Neuronal stem cell (in vitro differentiated cells): ENCODE data around the gene EIF2S2.
"Not testable (repeated sequence)": the region's sequence is repeated elsewhere in the genome, so short reads cannot be mapped to it uniquely, and the experiment has no call there.

ENCODE experiments used
- DNase-seq: peaks from one replicate; pipeline ENCODE4 v3.0.0-alpha.2; 2013; ENCODE audit warnings: low spot score
- H2AFZ ChIP-seq: one replicate; pipeline ENCODE4 v1.6.1; 2013; ENCODE audit warnings: mild to moderate bottlenecking, low read length, inconsistent platforms
- H2AK5ac ChIP-seq: 2 replicates; pipeline ENCODE4 v1.6.1; 2013; ENCODE audit warnings: low read depth, mild to moderate bottlenecking, inconsistent platforms, low read length, moderate library complexity, mixed read lengths
- H2BK120ac ChIP-seq: 2 replicates; pipeline ENCODE4 v1.6.1; 2013; ENCODE audit warnings: low read depth, mild to moderate bottlenecking, inconsistent platforms, low read length, moderate library complexity, mixed read lengths
- H2BK12ac ChIP-seq: one replicate; pipeline ENCODE4 v1.6.1; 2013; ENCODE audit warnings: low read length, inconsistent platforms
- H2BK15ac ChIP-seq: 2 replicates; pipeline ENCODE4 v1.6.1; 2013; ENCODE audit warnings: mild to moderate bottlenecking, low read length, inconsistent platforms, mixed read lengths
- H2BK5ac ChIP-seq: one replicate; pipeline ENCODE4 v1.6.1; 2013; ENCODE audit warnings: inconsistent platforms, mild to moderate bottlenecking, low read length, moderate library complexity
- H3K14ac ChIP-seq: one replicate; pipeline ENCODE4 v1.6.1; 2013; ENCODE audit warnings: low read length, inconsistent platforms
- H3K18ac ChIP-seq: 2 replicates; pipeline ENCODE4 v1.6.1; 2013; ENCODE audit warnings: low read length, inconsistent platforms
- H3K23ac ChIP-seq: 2 replicates; pipeline ENCODE4 v1.6.1; 2013; ENCODE audit warnings: low read depth, mild to moderate bottlenecking, mixed read lengths, low read length, inconsistent platforms; ENCODE audit not compliant: poor library complexity
- H3K27ac ChIP-seq: replicated peaks from 3 replicates; pipeline ENCODE4 v1.5.1; 2013; ENCODE audit warnings: low read length, inconsistent platforms
- H3K27me3 ChIP-seq, 3 experiments: 2 replicates each; pipeline ENCODE4 v1.6.1; 2013; ENCODE audit warnings: low read length in 3 of 3, mild to moderate bottlenecking in 2 of 3, inconsistent platforms in 1 of 3, low read depth in 1 of 3, mixed read lengths in 1 of 3, moderate library complexity in 1 of 3; ENCODE audit not compliant: control insufficient read depth in 3 of 3, insufficient read depth in 3 of 3
- H3K36me3 ChIP-seq, 2 donors: replicated peaks in 1 of 2; 2 replicates each; pipeline ENCODE4 v1.6.1; 2013; ENCODE audit warnings: low read length in 2 of 2; ENCODE audit not compliant: control insufficient read depth in 2 of 2, insufficient read depth in 2 of 2
- H3K4ac ChIP-seq: 2 replicates; pipeline ENCODE4 v1.6.1; 2013; ENCODE audit warnings: inconsistent platforms, mild to moderate bottlenecking, low read length, moderate library complexity
- H3K4me1 ChIP-seq, 2 donors: 1 replicate in 1 of 2; 2 replicates in 1 of 2; pipeline ENCODE4 v1.6.1; 2013; ENCODE audit warnings: low read length in 2 of 2, low read depth in 1 of 2; ENCODE audit not compliant: control insufficient read depth in 2 of 2, insufficient read depth in 1 of 2
- H3K4me2 ChIP-seq: one replicate; pipeline ENCODE4 v1.6.1; 2013; ENCODE audit warnings: mild to moderate bottlenecking, low read length, inconsistent platforms; ENCODE audit not compliant: insufficient read depth, poor library complexity, severe bottlenecking
- H3K4me3 ChIP-seq, 2 donors: 2 replicates each; pipeline ENCODE4 v1.5.1; 2013; ENCODE audit warnings: low read length in 2 of 2, mild to moderate bottlenecking in 2 of 2, inconsistent platforms in 1 of 2, moderate library complexity in 1 of 2
- H3K79me1 ChIP-seq: one replicate; pipeline ENCODE4 v1.6.1; 2013; ENCODE audit warnings: low read depth, mild to moderate bottlenecking, inconsistent platforms, low read length, moderate library complexity
- H3K9ac ChIP-seq: one replicate; pipeline ENCODE4 v1.6.1; 2013; ENCODE audit warnings: mild to moderate bottlenecking, low read depth, low read length, inconsistent platforms; ENCODE audit not compliant: poor library complexity
- H3K9me3 ChIP-seq, 2 donors: replicated peaks in 1 of 2; 2 replicates each; pipeline versions ENCODE3 to v1.6.1; 2013; ENCODE audit warnings: low read length in 2 of 2, mild to moderate bottlenecking in 2 of 2, inconsistent platforms in 1 of 2, low read depth in 1 of 2, mixed read lengths in 1 of 2, moderate library complexity in 1 of 2; ENCODE audit not compliant: control insufficient read depth in 2 of 2, insufficient read depth in 1 of 2
- H4K8ac ChIP-seq: one replicate; pipeline ENCODE4 v1.6.1; 2013; ENCODE audit warnings: low read depth, mild to moderate bottlenecking, inconsistent platforms, low read length, moderate library complexity
- H4K91ac ChIP-seq: one replicate; pipeline ENCODE4 v1.6.1; 2013; ENCODE audit warnings: low read length, low read depth, mild to moderate bottlenecking, inconsistent platforms; ENCODE audit not compliant: poor library complexity
- WGBS, 2 donors: extraction: QIAGEN DNeasy Blood & Tissue Kit; methylation state at CpG; one replicate each; pipeline ENCODE4 v1.1.7; 2013; ENCODE audit warnings: missing lambda C conversion rate in 2 of 2, mixed read lengths in 1 of 2; ENCODE audit not compliant: insufficient read length in 2 of 2, insufficient replicate concordance in 1 of 2; ENCODE audit errors: extremely low coverage in 2 of 2; 5-methylcytosine and 5-hydroxymethylcytosine counted together

EIF2S2 gene

GRCh38 chr20:34152073-34152472 is 40.0 kb upstream of the EIF2S2 start:
- not testable (repeated sequence) for H3K18ac ChIP-seq, H3K27ac ChIP-seq, H3K4ac ChIP-seq, H3K79me1 ChIP-seq, H3K9ac ChIP-seq, H2BK12ac ChIP-seq, H2AK5ac ChIP-seq, H3K4me2 ChIP-seq, H2BK5ac ChIP-seq, H3K4me3 ChIP-seq, H3K23ac ChIP-seq, H3K36me3 ChIP-seq, DNase-seq, H3K9me3 ChIP-seq, H2AFZ ChIP-seq, H2BK15ac ChIP-seq, H4K8ac ChIP-seq, H3K14ac ChIP-seq, H3K4me1 ChIP-seq, H4K91ac ChIP-seq, H2BK120ac ChIP-seq
- peaks cover 0 to 12% (median 0%) of the 10 kb centered on the region in 3 experiments for H3K27me3 ChIP-seq
- WGBS, 2 donors: no CpG with 5 or more reads among the region's 8 CpGs

- no peak for DNase-seq
- H3K36me3 ChIP-seq: no peaks in the 10 kb centered on the region
- H3K4ac ChIP-seq: no peak overlapping the region
- H3K4me1 ChIP-seq: no peaks in the 10 kb centered on the region
- no peak overlapping the region for H2BK12ac ChIP-seq
- no peak overlapping the region for H4K8ac ChIP-seq
- no peak overlapping the region for H2BK120ac ChIP-seq
- peaks cover 0 to 7% (median 0%) of the 10 kb centered on the region in 3 experiments for H3K27me3 ChIP-seq
- H3K4me2 ChIP-seq: no peak overlapping the region
- H4K91ac ChIP-seq: no peak overlapping the region
- no peak overlapping the region for H2BK5ac ChIP-seq
- H3K9ac ChIP-seq: no peak overlapping the region
- H3K79me1 ChIP-seq: no peaks in the 10 kb centered on the region
- no peak overlapping the region for H3K18ac ChIP-seq
- H2AFZ ChIP-seq: no peak overlapping the region
- H2BK15ac ChIP-seq: no peak overlapping the region
- no CpG with 5 or more reads among the region's 9 CpGs for WGBS, 2 donors
- no peak overlapping the region for H3K14ac ChIP-seq
- no peak overlapping the region for H3K23ac ChIP-seq
- no peaks in the 10 kb centered on the region for H3K9me3 ChIP-seq
- H3K27ac ChIP-seq: no peak overlapping the region
- H2AK5ac ChIP-seq: no peak overlapping the region
- no peak overlapping the region for H3K4me3 ChIP-seq
These were observed 38.4 kb upstream of the EIF2S2 start for GRCh38 chr20:34150306-34151000.

GRCh38 chr20:34145280-34145819 is 33.3 kb upstream of the EIF2S2 start:
- H2BK12ac ChIP-seq: no peak overlapping the region
- no peak overlapping the region for H4K91ac ChIP-seq
- no peak for DNase-seq
- H2AK5ac ChIP-seq: no peak overlapping the region
- H3K18ac ChIP-seq: no peak overlapping the region
- no peak overlapping the region for H2BK15ac ChIP-seq
- H4K8ac ChIP-seq: no peak overlapping the region
- no peaks in the 10 kb centered on the region for H3K79me1 ChIP-seq
- no peak overlapping the region for H3K4ac ChIP-seq
- H3K4me2 ChIP-seq: no peak overlapping the region
- WGBS, 2 donors: no CpG with 5 or more reads among the region's 2 CpGs
- no peak overlapping the region for H3K23ac ChIP-seq
- H3K4me1 ChIP-seq: peaks cover 0 to 3% of the 10 kb centered on the region in 2 donors
- H3K4me3 ChIP-seq: no peak overlapping the region
- peaks cover 0 to 2% of the 10 kb centered on the region in 2 donors for H3K9me3 ChIP-seq
- no peak overlapping the region for H2AFZ ChIP-seq
- no peak overlapping the region for H2BK5ac ChIP-seq
- no peak overlapping the region for H2BK120ac ChIP-seq
- no peak overlapping the region for H3K27ac ChIP-seq
- no peak overlapping the region for H3K9ac ChIP-seq
- H3K27me3 ChIP-seq: no peaks in the 10 kb centered on the region
- no peaks in the 10 kb centered on the region for H3K36me3 ChIP-seq
- no peak overlapping the region for H3K14ac ChIP-seq

- H3K36me3 ChIP-seq: no peaks in the 10 kb centered on the region
- no peaks in the 10 kb centered on the region for H3K27me3 ChIP-seq
- no peak overlapping the region for H2BK5ac ChIP-seq
- no peak overlapping the region for H2BK15ac ChIP-seq
- H3K23ac ChIP-seq: no peak overlapping the region
- H2BK120ac ChIP-seq: no peak overlapping the region
- H3K4me2 ChIP-seq: no peak overlapping the region
- no peak overlapping the region for H2BK12ac ChIP-seq
- no peak overlapping the region for H3K9ac ChIP-seq
- no peak overlapping the region for H2AK5ac ChIP-seq
- H4K91ac ChIP-seq: no peak overlapping the region
- no peak overlapping the region for H3K4ac ChIP-seq
- WGBS, 2 donors: no CpG with 5 or more reads among the region's 7 CpGs
- peaks cover 0 to 3% of the 10 kb centered on the region in 2 donors for H3K4me1 ChIP-seq
- H3K79me1 ChIP-seq: no peaks in the 10 kb centered on the region
- no peak overlapping the region for H3K4me3 ChIP-seq
- H3K14ac ChIP-seq: no peak overlapping the region
- no peak overlapping the region for H4K8ac ChIP-seq
- DNase-seq: no peak
- H2AFZ ChIP-seq: peak overlapping the region; percentile 40
- no peak overlapping the region for H3K27ac ChIP-seq
- no peak overlapping the region for H3K18ac ChIP-seq
- H3K9me3 ChIP-seq: peaks cover 0 to 2% of the 10 kb centered on the region in 2 donors
These were observed 31.9 kb upstream of the EIF2S2 start for GRCh38 chr20:34143951-34144350.
